ENCODE results near the gene FYCO1.

The FYCO1 gene

GRCh38 chr3:45966371-45966791 is 29.2 kb downstream of the FYCO1 start:
- Mint-ChIP-seq H3K27me3 (no peaks in the 10 kb centered on the region), H3K27ac (no peak overlapping the region), H3K4me1 (ENCODE audit: low read depth) (peaks cover 51% of the 10 kb centered on the region), H3K36me3 (peaks cover 21% of the 10 kb centered on the region), H3K9me3 (ENCODE audit: low read depth) (no peaks in the 10 kb centered on the region), H3K4me3 (no peak overlapping the region)

- Mint-ChIP-seq H3K4me3 (peak overlapping the region; percentile 38), H3K27ac (peak overlapping the region; percentile 10), H3K36me3 (peaks cover 24% of the 10 kb centered on the region), H3K9me3 (ENCODE audit: low read depth) (no peaks in the 10 kb centered on the region), H3K4me1 (ENCODE audit: low read depth) (peaks cover 51% of the 10 kb centered on the region), H3K27me3 (no peaks in the 10 kb centered on the region)
Observed at GRCh38 chr3:45965653-45966052, 30.0 kb downstream of the FYCO1 start.

GRCh38 chr3:45965253-45965652 is 30.4 kb downstream of the FYCO1 start:
- Mint-ChIP-seq H3K36me3 (peaks cover 25% of the 10 kb centered on the region), H3K4me1 (ENCODE audit: low read depth) (peaks cover 51% of the 10 kb centered on the region), H3K27ac (no peak overlapping the region), H3K27me3 (no peaks in the 10 kb centered on the region), H3K4me3 (peak overlapping the region; percentile 38), H3K9me3 (ENCODE audit: low read depth) (no peaks in the 10 kb centered on the region)

DNA sequence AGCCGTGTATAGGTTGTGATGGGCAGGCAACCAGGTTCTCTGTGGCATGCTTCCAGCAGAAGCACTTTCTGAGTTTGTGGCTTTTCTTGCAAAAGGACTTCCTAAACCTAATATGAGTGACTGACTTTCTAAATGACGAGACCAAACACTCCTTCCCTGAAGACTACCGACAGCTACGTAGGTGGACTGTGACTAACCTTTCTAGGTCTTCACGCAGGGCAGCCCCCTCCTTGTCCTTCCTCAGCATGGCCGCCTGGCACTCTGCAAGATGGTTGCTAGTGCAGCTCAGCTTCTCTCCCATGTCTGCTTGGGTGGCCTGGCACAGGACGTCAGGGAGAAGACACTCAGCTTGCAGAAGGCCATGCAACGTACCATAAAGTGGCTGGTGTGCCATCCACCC is 31.5 kb downstream of the FYCO1 start:
- H3K27ac Mint-ChIP-seq: peak overlapping the region; percentile 55
- peaks cover 51% of the 10 kb centered on the region for H3K4me1 Mint-ChIP-seq (ENCODE audit: low read depth)
- H3K27me3 Mint-ChIP-seq: no peaks in the 10 kb centered on the region
- peaks cover 31% of the 10 kb centered on the region for H3K36me3 Mint-ChIP-seq
- H3K9me3 Mint-ChIP-seq (ENCODE audit: low read depth): no peaks in the 10 kb centered on the region
- H3K4me3 Mint-ChIP-seq: peak overlapping the region; percentile 6

DNA sequence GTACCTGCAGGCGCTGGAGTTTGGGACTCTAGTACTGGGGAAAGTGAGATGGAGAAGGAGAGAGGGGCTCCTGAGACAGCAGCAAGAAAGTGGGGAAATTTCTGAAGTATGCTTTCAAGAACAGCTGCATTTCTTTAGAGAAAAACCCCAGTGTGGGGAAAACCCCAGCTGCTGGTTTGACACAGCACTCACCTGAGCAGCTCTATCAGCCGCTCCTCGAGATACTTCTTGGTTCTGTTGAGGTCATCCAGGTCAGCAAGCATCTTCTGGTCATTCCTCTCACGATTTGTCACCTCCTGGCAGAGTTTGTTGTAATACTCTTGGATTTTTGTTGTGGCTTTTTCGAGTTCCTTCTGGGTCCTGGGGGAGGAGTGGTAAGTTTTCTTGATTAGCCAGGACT is 33.6 kb downstream of the FYCO1 start:
- H3K27me3 Mint-ChIP-seq: no peaks in the 10 kb centered on the region
- no peak overlapping the region for H3K27ac Mint-ChIP-seq
- H3K4me3 Mint-ChIP-seq: no peak overlapping the region
- peaks cover 44% of the 10 kb centered on the region for H3K4me1 Mint-ChIP-seq (ENCODE audit: low read depth)
- no peaks in the 10 kb centered on the region for H3K9me3 Mint-ChIP-seq (ENCODE audit: low read depth)
- H3K36me3 Mint-ChIP-seq: peaks cover 28% of the 10 kb centered on the region

- H3K9me3 Mint-ChIP-seq (ENCODE audit: low read depth): no peaks in the 10 kb centered on the region
- H3K4me1 Mint-ChIP-seq (ENCODE audit: low read depth): peaks cover 30% of the 10 kb centered on the region
- no peaks in the 10 kb centered on the region for H3K27me3 Mint-ChIP-seq
- H3K27ac Mint-ChIP-seq: no peak overlapping the region
- H3K36me3 Mint-ChIP-seq: peaks cover 30% of the 10 kb centered on the region
- no peak overlapping the region for H3K4me3 Mint-ChIP-seq
Observed at GRCh38 chr3:45960289-45960688, 35.3 kb downstream of the FYCO1 start.

DNA sequence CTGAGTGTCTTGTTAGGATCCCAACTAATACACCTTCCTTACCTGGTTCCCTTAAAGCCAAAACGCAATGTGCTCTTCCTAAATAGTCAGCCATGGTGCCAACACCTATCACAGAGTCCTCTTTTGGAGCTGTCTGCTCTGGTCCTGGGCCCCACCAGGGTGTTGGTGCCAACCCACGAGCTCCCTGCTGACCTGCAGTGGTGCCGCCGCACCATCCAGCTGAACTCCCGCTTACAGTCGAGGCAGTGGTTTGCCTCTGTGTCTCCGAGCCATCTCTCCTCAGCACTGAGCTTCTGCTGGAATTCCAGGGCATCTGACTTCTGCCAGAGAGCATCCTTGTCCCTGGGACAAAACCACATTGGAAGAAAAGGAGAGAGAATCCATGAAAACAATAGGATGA is 36.4 kb downstream of the FYCO1 start:
- H3K27me3 Mint-ChIP-seq: no peaks in the 10 kb centered on the region
- H3K36me3 Mint-ChIP-seq: peaks cover 29% of the 10 kb centered on the region
- H3K4me3 Mint-ChIP-seq: no peak overlapping the region
- peaks cover 22% of the 10 kb centered on the region for H3K4me1 Mint-ChIP-seq (ENCODE audit: low read depth)
- no peak overlapping the region for H3K27ac Mint-ChIP-seq
- no peaks in the 10 kb centered on the region for H3K9me3 Mint-ChIP-seq (ENCODE audit: low read depth)

GRCh38 chr3:45958321-45958791 is 37.3 kb downstream of the FYCO1 start:
- H3K4me1 Mint-ChIP-seq (ENCODE audit: low read depth): peaks cover 16% of the 10 kb centered on the region
- no peaks in the 10 kb centered on the region for H3K27me3 Mint-ChIP-seq
- peaks cover 28% of the 10 kb centered on the region for H3K36me3 Mint-ChIP-seq
- no peak overlapping the region for H3K4me3 Mint-ChIP-seq
- no peaks in the 10 kb centered on the region for H3K9me3 Mint-ChIP-seq (ENCODE audit: low read depth)
- H3K27ac Mint-ChIP-seq: no peak overlapping the region

DNA sequence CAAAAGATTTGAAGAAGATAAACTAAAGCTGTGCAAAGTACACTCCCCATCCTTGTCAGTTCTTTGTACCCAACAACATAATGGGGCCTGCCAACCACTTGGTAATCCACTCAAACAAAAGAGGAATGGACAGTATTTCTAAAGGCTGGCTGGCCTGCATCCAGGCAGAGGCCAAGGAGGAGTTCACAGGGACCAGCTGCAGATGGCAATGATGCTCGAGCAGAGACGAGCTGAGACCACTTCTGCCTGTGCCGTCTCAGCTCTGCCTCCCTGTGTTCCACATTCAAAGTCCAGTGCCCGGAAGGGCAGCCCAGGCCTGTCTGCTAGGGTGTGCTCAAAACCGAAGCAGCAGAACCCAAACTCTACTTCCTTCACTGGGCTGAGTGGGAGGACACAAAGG is 38.0 kb downstream of the FYCO1 start:
- Mint-ChIP-seq H3K4me3 (no peak overlapping the region), H3K36me3 (peaks cover 31% of the 10 kb centered on the region), H3K4me1 (ENCODE audit: low read depth) (peaks cover 13% of the 10 kb centered on the region), H3K27ac (no peak overlapping the region), H3K27me3 (no peaks in the 10 kb centered on the region), H3K9me3 (ENCODE audit: low read depth) (no peaks in the 10 kb centered on the region)

GRCh38 chr3:45955706-45956105 is 39.9 kb downstream of the FYCO1 start:
- Mint-ChIP-seq H3K9me3 (ENCODE audit: low read depth) (no peaks in the 10 kb centered on the region), H3K4me1 (ENCODE audit: low read depth) (peaks cover 19% of the 10 kb centered on the region), H3K4me3 (no peak overlapping the region), H3K36me3 (peaks cover 31% of the 10 kb centered on the region), H3K27me3 (no peaks in the 10 kb centered on the region), H3K27ac (no peak overlapping the region)

DNA sequence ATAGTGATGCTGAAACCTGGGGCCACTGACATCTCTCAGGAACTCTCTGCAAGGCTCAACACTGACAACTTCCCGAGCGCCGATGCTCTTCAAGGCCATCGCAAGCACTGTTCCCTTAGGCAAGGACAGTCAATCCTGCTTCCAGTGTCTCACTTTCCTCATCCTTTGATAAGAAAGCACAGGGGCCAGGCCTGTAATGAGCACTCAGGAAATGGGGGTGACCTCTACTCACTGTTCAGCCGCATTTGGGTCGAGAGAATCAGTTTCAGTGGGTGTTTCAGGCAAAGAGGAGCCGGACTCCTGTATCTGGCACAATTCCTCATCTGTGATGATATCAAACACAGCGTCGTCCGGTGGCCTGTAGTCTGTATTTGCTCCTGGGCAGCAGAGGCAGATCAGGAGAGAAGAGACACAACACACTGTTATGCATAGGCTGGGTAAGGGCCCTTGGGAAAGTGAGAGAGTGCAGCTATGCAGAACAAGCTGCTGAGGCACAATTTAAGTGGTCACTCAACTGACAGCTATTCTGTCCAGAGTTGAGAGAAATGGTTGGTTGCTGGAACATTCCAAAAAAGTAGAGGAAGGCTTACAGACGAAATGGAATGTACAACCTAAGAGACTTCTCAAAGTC is 40.5 kb downstream of the FYCO1 start:
- no peak overlapping the region for H3K27ac Mint-ChIP-seq
- H3K4me3 Mint-ChIP-seq: no peak overlapping the region
- no peaks in the 10 kb centered on the region for H3K27me3 Mint-ChIP-seq
- peaks cover 24% of the 10 kb centered on the region for H3K4me1 Mint-ChIP-seq (ENCODE audit: low read depth)
- peaks cover 29% of the 10 kb centered on the region for H3K36me3 Mint-ChIP-seq
- H3K9me3 Mint-ChIP-seq (ENCODE audit: low read depth): no peaks in the 10 kb centered on the region

- H3K27ac Mint-ChIP-seq: no peak overlapping the region
- H3K4me1 Mint-ChIP-seq (ENCODE audit: low read depth): peaks cover 32% of the 10 kb centered on the region
- no peaks in the 10 kb centered on the region for H3K27me3 Mint-ChIP-seq
- no peak overlapping the region for H3K4me3 Mint-ChIP-seq
- H3K36me3 Mint-ChIP-seq: peaks cover 27% of the 10 kb centered on the region
- H3K9me3 Mint-ChIP-seq (ENCODE audit: low read depth): no peaks in the 10 kb centered on the region
Observed at GRCh38 chr3:45954306-45954705, 41.3 kb downstream of the FYCO1 start.

DNA sequence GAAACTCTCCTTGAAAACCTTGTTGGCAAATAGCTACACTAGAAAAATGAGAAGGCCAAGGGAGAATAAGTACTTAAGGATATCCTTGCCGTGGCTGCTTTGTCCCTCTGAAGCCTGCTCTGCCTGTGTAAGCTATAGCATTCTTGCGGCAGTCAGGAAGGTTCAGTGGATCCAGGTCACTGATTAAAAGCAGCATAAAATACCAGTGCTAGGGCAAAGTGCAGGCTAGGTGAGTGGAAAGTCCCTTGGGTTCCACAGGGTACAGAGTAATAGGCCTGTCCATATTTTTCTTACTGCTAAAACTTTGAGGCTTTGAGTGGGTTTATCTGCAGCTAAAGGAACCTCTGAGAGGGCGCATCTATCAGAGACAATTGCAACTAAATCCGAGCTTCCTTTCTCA is 42.1 kb downstream of the FYCO1 start:
- Mint-ChIP-seq H3K36me3 (peaks cover 26% of the 10 kb centered on the region), H3K4me1 (ENCODE audit: low read depth) (peaks cover 40% of the 10 kb centered on the region)

GRCh38 chr3:45952456-45952855 is 43.2 kb downstream of the FYCO1 start:
- no peak overlapping the region for H3K4me3 Mint-ChIP-seq
- H3K27ac Mint-ChIP-seq: no peak overlapping the region
- peaks cover 42% of the 10 kb centered on the region for H3K4me1 Mint-ChIP-seq (ENCODE audit: low read depth)
- H3K9me3 Mint-ChIP-seq (ENCODE audit: low read depth): no peaks in the 10 kb centered on the region
- peaks cover 33% of the 10 kb centered on the region for H3K36me3 Mint-ChIP-seq
- no peaks in the 10 kb centered on the region for H3K27me3 Mint-ChIP-seq

More for the DNA sequence above, 42.1 kb downstream of the FYCO1 start:
- Mint-ChIP-seq H3K27ac (no peak overlapping the region), H3K9me3 (ENCODE audit: low read depth) (no peaks in the 10 kb centered on the region), H3K27me3 (no peaks in the 10 kb centered on the region), H3K4me3 (no peak overlapping the region)

DNA sequence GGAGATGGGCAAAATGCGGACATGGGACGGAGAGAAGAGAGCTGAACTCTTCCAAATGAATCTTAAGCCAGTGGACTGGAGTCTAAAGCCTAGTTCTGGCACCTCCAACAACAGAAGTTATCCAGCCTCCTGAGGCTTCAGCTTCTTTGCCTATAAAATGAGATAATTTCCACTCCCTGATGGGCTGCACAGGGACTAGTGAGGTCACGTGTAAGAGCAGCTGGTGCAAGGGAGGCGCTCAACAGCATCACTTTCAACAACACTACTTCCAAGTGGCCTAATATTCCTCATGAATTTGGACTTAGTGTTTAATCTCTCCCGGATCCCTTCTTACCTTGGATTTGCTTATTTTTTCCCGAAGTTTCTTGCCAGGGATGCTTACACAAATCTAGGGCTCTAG is 43.7 kb downstream of the FYCO1 start:
- Mint-ChIP-seq H3K4me3 (no peak overlapping the region), H3K27ac (no peak overlapping the region)

More for the DNA sequence above, 43.7 kb downstream of the FYCO1 start:
- peaks cover 35% of the 10 kb centered on the region for H3K36me3 Mint-ChIP-seq
- H3K4me1 Mint-ChIP-seq (ENCODE audit: low read depth): peaks cover 43% of the 10 kb centered on the region
- H3K9me3 Mint-ChIP-seq (ENCODE audit: low read depth): no peaks in the 10 kb centered on the region
- no peaks in the 10 kb centered on the region for H3K27me3 Mint-ChIP-seq

Data from activated naive CD8-positive, alpha-beta T cell (primary cell).